Right lung (tissue), 5 donors: ENCODE results near the gene PRKG1. TPM values are rescaled to one million over a fixed set of nuclear protein-coding genes. Genes with fewer than 3 reads are reported as not detected.

ENCODE experiments used
- DNase-seq, 2 donors: peaks; one replicate each; pipeline ENCODE4 v3.0.0-alpha.2; 2013
- polyA plus RNA-seq, 5 donors: library from polyadenylated mRNA; unstranded; fragments of 120-200 nt; gene quantifications; one replicate each; pipeline versions ENCODE4 v1.2.1 to v1.2.3, GENCODE V29; 2013; ENCODE audit warnings: inconsistent platforms in 1 of 5, low replicate concordance in 1 of 5; ENCODE audit not compliant: insufficient read length in 5 of 5, insufficient read depth in 1 of 5

Gene PRKG1
- polyA plus RNA-seq, 5 donors, result 12.4 to 21.3 (median 15.8) TPM

GRCh38 chr10:51759896-51760534, 685.7 kb downstream of the PRKG1 start:
- DNase-seq, result no peak

GRCh38 chr10:51760864-51761640, 686.8 kb downstream of the PRKG1 start:
- DNase-seq, result no peak

- no peak for DNase-seq
These were observed 689.5 kb downstream of the PRKG1 start for GRCh38 chr10:51763746-51764145.

- no peak for DNase-seq
These were observed 691.1 kb downstream of the PRKG1 start for GRCh38 chr10:51765284-51765971.

- no peak for DNase-seq
These were observed 692.3 kb downstream of the PRKG1 start for GRCh38 chr10:51766423-51767102.

- no peak for DNase-seq
These were observed 692.9 kb downstream of the PRKG1 start for GRCh38 chr10:51767103-51767763.

- no peak for DNase-seq
These were observed 694.7 kb downstream of the PRKG1 start for GRCh38 chr10:51768886-51769465.

- no peak for DNase-seq
These were observed 696.4 kb downstream of the PRKG1 start for GRCh38 chr10:51770709-51771108.

GRCh38 chr10:51772387-51772786, 698.1 kb downstream of the PRKG1 start:
- DNase-seq, result no peak

GRCh38 chr10:51773681-51774080, 699.4 kb downstream of the PRKG1 start:
- DNase-seq, result no peak

GRCh38 chr10:51783941-51784340, 709.7 kb downstream of the PRKG1 start:
- DNase-seq, result no peak

GRCh38 chr10:51786016-51786683, 711.9 kb downstream of the PRKG1 start:
- no peak for DNase-seq

GRCh38 chr10:51786684-51787035, 712.4 kb downstream of the PRKG1 start:
- DNase-seq, result no peak

- DNase-seq, result no peak
These were observed 714.0 kb downstream of the PRKG1 start for GRCh38 chr10:51788273-51788672.

- DNase-seq, result no peak
These were observed 714.8 kb downstream of the PRKG1 start for GRCh38 chr10:51789118-51789517.

- DNase-seq, result no peak
These were observed 715.6 kb downstream of the PRKG1 start for GRCh38 chr10:51789903-51790302.

- DNase-seq, result no peak
These were observed 718.4 kb downstream of the PRKG1 start for GRCh38 chr10:51792678-51793077.

GRCh38 chr10:51800121-51800520, 725.8 kb downstream of the PRKG1 start:
- DNase-seq, result no peak

GRCh38 chr10:51800725-51801424, 726.6 kb downstream of the PRKG1 start:
- no peak for DNase-seq

GRCh38 chr10:51802030-51802429, 727.7 kb downstream of the PRKG1 start:
- no peak for DNase-seq
